HG02981 (cell line): ENCODE data around the gene LCE3D.
"Not testable (repeated sequence)": the region's sequence is repeated elsewhere in the genome, so short reads cannot be mapped to it uniquely, and the experiment has no call there.

Experiments
- ATAC-seq: cut with Tn5 transposase; IDR thresholded peaks from one replicate; pipeline ENCODE4 v1.9.1; 2021; ENCODE audit warnings: mild to moderate bottlenecking, moderate library complexity; ENCODE audit not compliant: unreplicated experiment

Gene LCE3D, protein sequence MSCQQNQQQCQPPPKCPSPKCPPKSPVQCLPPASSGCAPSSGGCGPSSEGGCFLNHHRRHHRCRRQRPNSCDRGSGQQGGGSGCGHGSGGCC

DNA sequence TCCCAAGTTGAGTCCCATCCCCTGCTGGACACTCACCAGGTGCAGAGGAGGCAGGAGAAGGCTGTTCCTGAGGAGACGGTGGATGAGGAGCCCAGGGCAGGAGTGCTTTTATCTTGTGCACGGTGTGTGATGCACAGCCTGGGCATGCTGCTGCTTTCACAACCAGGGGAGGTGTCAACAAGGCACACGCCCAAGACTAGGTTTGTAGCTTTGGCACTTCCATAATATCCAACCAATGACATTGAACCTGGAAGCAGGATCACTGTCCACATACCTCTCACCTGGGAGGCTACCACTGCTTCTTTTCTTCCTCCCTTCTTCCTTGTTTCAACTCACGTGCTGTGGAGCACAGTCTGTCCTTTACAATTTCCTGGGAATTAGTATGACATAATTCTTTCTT lies at the start of gene LCE3D:
Gene LCE3D, minus strand, starts transcription at position 84 of the 400 bp plus-strand sequence. CDS start 580 bp downstream, outside the sequence.
- ATAC-seq = no peak

DNA sequence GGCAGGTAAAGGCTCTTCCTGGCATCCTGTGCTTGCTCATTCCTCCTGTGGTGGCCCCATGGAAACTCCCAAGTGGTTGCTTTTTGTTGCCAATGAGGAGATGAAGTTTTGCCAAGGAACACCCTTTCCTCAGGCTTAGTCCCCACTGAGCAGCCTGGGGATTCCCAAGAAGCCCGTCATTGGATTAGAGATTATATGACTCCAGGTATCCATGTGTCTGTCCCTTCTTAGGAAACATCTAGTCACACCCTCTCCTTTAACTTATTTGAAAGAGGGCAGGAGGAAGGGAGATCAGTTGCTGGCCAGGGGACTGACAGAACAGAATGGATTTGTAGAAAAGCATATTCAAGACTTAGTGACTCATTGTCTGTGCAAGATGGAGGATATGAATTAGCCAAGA lies 46.4 kb upstream of the LCE3D start:
- no peak for ATAC-seq

DNA sequence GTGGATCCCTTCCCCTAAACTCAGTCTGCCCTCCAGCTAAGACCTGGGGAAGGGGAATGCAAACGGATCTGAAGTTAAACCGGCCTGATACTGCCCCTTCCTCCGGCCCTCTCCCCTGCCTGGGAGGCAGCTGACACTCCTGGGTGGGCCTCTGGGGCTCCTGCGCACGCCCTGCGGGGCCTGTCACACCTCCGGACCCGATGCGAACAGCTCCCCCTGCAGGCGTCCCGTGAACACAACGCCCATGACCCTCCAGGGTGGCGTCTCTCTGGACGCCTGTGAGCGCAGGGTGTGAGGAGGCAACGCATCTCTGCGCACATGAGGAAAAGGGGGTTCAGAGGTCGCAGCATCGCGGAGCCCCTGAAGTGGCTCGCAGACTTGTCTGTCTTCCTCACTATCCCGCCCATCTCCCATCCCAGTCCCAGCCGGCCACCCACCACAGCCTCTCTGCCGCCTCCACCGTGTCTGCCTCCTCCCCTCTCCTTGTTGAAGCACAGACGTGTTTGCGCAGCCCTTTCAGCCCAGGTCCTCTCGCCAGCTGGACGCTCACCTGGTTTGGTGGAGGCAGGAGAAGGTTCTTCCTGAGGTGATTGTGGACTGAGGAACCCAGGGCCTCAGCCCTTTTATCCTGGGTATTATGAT lies 43.0 kb upstream of the LCE3D start:
- ATAC-seq = no peak

DNA sequence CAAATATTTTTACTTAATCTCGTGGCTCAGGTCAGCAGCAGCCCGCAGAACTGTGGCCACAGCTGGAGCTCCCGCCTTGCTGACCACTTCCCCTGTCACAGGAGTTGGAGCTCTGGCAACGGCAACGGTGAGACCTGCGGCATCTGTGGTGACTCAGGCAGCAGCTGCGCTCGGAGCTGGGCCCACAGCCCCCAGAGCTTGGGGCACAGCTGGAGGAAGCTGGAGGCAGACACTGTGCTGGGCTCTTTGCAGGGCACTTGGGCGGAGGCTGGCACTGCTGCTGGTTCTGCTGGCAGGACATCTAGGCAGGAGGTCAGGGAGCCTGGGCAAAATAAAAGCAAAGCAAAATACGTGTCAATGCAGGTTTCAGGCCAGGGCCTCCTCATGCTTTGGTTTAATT lies 42.5 kb upstream of the LCE3D start, which contains the start of gene LCE3A:
Gene LCE3A, minus strand, starts transcription at position 301 of the 400 bp plus-strand sequence. Its CDS starts 0 bp downstream, at position 301.
- ATAC-seq = no peak

DNA sequence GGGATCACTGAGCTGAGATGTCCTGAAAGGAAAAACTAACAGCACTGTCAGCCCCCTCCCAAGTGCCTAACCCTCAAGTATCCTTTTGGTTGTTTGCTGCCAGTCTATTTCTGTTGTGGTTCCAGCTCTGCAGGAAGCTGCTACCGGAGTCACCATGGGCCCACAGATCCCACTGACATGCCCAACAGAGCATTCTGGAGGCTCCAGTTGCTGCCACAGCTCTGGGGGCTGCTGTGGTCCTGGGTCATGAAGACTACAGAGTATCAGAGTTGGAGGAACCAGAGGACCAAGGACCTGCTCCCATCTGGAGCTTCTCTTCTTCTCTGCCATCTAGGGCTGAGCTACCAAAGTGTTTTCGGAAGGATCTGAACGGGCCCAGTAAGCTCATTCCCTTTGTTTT lies 41.7 kb upstream of the LCE3D start:
- ATAC-seq = no peak

DNA sequence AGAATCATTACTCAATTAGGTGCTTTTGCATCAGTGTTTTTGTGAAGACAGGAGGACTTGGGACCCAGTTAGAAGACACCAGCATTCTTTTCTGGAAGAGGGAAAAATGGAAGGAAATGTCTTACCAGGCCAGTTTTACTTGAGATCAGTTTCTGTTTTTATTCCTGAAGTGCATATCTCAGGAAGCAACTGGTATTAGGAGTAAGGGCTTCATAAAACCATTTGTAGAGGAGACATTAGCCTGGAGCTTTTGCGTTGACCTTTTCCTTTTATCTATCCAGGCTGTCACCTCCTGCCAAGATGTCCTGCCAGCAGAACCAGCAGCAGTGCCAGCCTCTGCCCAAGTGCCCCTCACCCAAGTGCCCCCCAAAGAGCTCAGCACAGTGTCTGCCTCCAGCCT lies 33.2 kb upstream of the LCE3D start, which contains the start of gene LCE3B:
Gene LCE3B, plus strand, starts transcription at position 301 of the 400 bp plus-strand sequence. Its CDS starts 0 bp downstream, at position 301.
- no peak for ATAC-seq

DNA sequence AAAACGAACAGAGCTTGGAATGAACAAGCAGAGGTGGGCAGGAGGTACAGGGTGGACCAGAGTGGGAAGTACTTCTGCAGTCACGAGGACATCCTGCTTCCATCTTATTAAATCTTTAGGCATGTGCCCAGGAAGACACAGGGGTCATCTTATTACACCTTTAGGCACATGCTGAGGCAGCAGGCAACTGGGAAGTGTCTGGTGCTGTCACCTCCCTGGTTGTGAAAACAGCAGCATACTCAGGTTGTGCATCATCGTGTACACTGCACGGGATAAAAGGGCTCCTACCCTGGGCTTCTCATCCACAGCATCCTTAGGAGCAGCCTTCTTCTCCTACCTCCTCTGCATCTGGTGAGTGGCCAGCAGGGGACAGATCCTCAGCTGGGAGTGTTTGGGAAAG lies 19.6 kb upstream of the LCE3D start, which contains the start of gene LCE3C:
Gene LCE3C, plus strand, starts transcription at position 301 of the 400 bp plus-strand sequence. CDS start 498 bp downstream, outside the sequence.
- no peak for ATAC-seq

DNA sequence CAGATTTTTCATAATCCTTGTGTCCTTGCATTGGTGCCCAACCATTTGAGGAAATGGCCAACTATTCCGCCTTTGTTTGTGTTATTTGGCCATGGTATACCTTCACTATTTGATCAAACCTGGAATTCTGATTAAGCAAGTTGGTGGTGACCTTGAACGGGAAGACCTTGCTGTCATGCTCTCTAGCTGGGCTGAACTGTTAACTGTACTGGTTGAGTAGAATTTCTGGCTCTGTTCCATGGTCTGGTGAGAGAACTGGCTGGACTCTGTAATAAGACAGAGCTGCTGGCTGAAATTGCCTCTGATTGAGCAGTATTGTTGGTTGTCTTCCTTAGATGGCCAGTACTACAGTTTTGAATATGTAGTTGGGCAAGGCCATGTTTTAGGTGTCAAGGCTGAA lies 16.7 kb upstream of the LCE3D start:
- no peak for ATAC-seq

DNA sequence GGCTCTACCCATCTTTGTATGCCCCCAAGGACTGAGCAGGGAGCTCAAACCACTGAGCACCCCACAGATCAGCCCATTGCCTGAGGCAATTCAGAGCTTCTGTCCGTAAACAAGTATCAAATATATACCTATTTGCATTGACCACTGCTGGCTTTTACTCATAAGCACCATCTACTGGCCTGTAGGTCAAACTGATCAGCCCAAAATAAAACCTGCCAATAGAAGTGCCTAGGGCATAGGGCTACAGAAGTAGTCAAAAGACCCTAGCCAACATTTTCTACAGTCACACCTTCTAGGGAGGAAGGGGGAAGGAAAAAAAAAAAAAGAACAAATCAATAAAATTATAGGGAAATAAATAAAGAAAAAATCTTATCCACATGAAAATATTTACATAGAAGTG lies 5.3 kb upstream of the LCE3D start:
- ATAC-seq = no peak

DNA sequence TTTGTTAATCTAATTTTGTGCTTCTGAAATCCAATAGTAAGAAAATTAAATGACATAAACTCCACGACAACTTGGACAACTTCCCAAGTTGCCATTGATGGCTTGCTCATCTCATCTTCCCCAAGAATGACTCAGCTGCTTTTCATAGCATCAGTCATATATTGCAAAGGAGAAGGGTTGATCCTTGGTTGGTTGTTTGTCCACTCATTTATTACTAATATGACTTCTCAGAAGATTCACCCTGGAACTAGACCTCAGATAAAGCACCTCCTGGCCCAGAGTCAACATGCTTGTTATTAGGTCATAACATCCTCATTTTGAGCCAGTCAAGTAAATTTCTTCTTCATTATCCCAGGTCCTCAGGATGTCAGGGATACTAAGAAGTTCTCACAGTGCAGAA lies 2.3 kb upstream of the LCE3D start:
- no peak for ATAC-seq

DNA sequence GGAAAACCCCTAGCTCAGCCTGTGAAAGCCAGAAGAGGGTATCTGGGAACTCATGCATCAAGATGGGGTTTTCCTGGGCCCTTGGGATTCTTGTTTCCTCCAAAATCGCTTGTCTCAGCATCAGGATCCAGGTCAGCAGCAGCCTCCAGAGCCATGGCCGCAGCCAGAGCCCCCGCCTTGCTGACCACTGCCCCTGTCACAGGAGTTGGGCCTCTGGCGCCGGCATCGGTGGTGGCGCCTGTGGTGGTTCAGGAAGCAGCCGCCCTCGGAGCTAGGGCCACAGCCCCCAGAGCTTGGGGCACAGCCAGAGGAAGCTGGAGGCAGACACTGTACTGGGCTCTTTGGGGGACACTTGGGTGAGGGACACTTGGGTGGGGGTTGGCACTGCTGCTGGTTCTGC lies 790 bp downstream of the LCE3D start:
- not testable (repeated sequence) for ATAC-seq

DNA sequence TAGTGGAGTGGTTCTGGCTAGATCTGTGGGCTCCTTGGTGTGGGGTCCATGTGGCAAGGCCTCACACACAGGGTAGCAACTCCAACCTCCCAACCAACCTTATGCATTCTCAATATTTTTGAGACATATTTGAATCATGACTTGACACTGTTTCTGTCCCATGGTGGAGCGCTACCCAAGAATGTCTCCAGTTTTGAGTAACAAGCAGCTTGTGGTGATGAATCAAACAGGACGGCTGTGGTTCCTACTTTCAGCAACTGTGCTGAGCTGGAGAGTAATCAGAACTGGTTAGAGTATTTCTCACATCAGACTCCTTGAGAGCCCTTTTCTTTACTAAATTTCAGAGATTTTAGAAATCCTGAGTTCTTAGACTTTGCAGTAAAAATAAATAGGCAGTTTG lies 3.1 kb downstream of the LCE3D start:
- no peak for ATAC-seq

DNA sequence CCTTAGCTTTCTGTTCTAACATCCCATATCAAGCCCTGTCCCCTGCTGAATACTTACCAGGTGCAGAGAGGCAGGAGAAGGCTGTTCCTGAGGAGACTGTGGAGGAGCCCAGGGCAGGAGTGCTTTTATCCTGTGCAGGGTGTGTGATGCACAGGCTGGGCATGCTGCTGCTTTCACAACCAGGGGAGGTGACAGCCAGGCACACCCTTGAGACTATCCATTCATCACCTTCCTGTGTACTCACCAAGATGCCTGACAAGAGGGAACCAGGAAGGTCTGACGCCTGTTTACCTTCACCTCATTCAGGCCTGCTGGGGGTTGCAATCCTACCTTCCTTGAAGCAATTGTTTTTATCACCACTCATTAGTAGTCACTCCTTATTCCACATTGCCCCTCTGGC lies 13.6 kb downstream of the LCE3D start, which contains the start of gene LCE3E:
Gene LCE3E, minus strand, starts transcription at position 100 of the 400 bp plus-strand sequence. CDS start 572 bp downstream, outside the sequence.
- ATAC-seq = no peak

DNA sequence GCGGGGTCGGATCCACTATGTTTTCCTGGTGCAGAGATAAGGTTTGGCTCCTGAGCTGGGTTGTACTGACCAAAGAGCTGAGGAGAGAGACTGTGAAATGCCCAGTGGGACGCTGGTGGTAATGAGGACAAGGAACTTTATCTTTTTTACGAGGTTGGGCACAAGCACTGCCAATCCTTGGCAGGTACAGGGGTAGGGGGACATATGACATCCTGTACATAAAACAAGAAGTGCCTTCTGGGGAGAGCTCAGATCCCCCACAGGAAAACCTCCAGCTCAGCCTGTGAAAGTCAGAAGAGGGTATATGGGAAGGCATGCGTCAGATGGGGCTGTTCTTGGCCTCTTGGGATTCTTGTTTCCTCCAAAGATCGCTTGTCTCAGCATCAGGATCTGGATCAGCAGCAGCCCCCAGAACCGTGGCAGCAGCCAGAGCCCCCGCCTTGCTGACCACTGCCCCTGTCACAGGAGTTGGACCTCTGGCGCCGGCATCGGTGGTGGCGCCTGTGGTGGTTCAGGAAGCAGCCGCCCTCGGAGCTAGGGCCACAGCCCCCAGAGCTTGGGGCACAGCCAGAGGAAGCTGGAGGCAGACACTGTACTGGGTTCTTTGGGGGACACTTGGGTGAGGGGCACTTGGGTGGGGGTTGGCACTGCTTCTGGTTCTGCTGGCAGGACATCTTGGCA lies 14.6 kb downstream of the LCE3D start:
- no peak for ATAC-seq

DNA sequence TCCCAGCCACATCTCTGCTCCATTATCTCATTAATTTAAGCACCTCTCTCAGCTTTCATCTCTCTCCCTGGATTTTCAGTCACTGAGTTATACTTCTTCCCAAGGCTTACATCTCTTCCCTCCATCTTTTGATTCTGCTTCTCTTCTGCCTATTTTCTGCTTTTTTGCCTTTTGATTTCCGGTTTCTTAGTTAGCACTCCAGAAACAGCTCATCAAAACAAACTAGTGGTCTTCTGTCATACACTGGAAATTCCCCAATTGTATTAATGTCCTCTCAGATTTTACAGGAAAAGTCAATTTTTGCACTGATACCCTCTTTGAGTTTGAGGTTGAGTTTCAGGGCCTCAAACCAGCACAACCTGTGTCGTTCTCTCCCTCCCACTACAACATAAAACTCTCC lies 15.2 kb downstream of the LCE3D start:
- ATAC-seq = no peak

DNA sequence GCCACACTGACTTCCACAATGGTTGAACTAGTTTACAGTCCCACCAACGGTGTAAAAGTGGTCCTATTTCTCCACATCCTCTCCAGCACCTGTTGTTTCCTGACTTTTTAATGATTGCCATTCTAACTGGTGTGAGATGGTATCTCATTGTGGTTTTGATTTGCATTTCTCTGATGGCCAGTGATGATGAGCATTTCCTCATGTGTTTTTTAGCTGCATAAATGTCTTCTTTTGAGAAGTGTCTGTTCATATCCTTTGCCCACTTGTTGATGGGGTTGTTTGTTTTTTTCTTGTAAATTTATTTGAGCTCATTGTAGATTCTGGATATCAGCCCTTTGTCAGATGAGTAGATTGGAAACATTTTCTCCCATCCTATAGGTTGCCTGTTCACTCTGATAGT lies 32.0 kb downstream of the LCE3D start:
- not testable (repeated sequence) for ATAC-seq

DNA sequence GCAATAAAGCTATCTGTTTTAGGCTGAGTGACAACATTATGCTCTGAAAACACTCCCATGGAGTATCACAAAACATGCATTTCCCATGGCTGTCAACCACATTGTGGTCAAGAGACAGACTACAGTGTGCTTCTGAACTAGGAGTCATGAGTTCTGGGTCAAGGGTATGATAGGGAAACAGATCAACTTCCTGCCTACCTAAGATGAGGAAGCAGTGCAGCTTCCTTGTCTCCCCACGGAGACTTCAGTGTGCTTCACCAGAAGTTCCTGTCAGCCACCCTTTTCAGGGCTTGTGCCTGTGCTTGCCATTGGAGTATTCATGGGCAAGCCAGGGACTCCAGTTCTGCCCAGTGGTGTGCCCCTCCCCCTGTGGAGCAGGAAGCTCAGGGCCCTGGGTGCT lies 33.6 kb downstream of the LCE3D start:
- no peak for ATAC-seq

DNA sequence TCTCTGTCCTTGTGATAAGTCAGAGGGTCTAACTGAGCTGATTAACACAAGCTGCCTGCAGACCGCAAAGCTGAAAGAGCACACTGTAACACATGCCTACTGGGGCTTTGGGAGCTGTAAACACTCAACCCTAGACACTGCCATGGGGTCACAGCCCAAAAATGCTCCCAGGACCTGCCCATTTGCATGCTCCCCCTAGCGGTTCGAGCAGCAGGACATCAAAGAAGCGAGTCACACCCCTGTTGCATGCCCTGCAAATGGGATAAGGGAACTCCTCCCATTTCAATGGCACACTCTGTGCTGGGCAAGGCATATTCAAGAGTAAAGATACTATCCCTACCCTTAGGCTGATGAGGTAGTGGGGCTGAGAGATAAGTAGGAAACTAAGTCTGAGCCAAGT lies 36.5 kb downstream of the LCE3D start:
- no peak for ATAC-seq

DNA sequence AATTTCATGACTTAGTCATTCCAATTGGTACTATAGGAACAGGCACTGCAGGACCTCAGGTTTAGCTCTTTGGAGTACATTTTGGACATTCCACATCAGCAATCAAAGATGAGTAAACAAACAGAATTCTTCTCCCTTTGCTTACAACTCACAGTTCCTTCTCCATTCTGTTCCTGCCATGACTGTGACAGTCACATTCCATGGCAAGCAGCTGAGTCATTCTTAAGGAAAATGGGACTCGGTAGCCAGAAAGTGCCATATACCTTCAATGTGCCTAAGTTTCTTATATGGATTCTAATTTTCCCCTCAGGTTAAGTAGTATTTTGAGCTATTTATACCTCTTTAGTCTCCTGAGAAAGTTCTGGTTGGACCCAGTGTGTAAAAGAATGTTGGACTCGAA lies 40.4 kb downstream of the LCE3D start:
- no peak for ATAC-seq

DNA sequence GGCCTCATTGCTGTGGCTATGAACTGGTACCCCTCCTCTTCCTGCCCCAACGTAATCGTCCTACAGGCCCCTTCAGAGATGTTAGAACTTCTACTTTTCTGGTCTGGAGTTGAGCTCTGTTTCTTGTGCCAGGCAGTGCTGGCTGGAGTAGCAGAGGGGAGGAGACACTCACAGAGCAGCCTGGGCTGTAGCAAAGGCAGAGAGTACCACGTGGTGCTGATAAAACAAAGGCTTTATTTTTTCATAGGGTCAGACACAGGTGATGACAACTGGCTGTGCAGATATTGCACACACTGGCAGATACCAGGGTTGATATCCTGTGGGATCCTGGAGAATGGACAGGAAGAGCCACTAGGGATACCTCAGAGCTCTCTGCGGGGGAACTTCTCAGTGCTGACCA lies 42.8 kb downstream of the LCE3D start:
- no peak for ATAC-seq

DNA sequence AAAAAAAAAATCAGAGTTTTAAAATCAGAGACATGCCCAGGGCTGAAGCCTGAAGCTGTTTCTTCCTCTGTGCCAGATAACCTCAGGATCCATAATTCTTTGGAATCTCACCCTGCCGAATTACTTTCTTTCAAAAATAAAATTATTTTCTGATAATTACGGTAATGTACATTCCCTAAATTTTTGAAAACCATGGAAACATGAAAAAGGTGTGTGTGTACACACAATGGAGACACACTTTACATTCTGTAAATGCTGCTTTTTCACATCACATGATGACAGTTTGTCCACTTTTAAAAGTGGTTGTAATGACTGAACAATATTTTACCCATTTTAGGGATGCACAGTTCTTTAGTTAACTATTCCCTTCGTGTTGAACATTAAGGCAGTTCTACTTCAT lies 44.5 kb downstream of the LCE3D start:
- no peak for ATAC-seq

DNA sequence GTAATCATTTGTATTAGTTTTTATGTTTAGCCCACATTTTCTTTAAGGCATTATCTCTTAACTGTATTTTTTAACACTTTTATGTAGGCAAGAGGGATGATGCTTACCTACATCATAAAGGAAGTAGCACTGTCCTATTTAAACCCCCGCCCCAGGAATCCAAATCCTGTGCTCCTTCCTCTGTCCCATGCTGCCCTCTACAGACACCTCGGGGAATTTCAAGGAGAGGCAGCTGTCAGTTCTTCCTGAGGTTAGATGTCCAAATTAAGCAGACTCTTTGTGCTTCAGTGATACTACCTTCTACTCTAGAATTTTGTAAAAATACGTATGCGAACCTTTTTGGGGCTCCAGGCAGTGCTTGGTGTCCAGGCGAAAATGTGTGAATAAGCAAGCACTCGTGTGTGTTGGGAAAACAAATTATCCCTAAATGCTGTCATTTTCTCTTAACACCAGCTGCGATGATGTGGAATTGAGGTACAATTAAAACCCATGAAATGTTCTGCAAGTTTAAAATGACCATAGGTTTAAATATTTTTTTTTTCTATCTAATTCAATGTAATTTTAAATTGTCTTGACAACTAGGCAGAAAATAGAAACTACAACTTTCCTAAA lies 46.9 kb downstream of the LCE3D start:
- ATAC-seq = no peak
